ENCODE results near the gene CLEC7A. TPM values are rescaled to one million over a fixed set of nuclear protein-coding genes. Genes with fewer than 3 reads are reported as not detected.
A peak's percentile ranks its signal among the peaks of the same experiment; 100 is the strongest.

The CLEC7A gene
- total RNA-seq, 2 donors from 2014 or later: 5.7 TPM; not detected in 1

DNA sequence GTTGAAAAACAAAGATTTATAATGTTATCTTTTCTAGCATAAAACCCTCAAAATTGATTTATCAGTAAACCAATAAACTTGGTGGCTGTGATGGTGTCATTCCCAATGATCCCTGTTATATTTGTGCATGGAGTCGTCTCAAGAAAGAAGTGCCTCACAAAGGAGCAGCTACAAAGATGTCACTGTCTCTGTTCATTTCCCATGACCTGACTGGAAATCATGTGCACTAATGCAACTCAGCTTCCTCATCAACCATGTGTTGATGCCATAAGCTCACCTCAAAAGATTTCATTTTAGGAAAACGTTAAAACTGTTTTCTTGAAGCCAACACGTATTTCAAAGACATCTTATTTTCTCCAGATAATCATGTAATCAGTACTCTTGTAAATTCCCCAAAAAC is 60.0 kb downstream of the CLEC7A start:
- ATAC-seq (no peak), DNase-seq (no peak)
- Histone ChIP-seq H3K36me3 (replicated peaks in 1 of 2; ENCODE audit: insufficient read depth in 1 of 2, low read depth in 2 of 2) (no peaks in the 10 kb centered on the region), H3K27me3 (no peaks in the 10 kb centered on the region), H3K4me1 (no peaks in the 10 kb centered on the region), H3K4me3 (no peak overlapping the region), H3K9me3 (no peaks in the 10 kb centered on the region), H3K27ac (no peak overlapping the region)
- 11 to 12% methylated on average over 3 of the region's 3 CpGs for WGBS, 2 donors
- no peak for TF ChIP-seq POLR2A (IDR thresholded peaks at IDR 0.05)
- TF ChIP-seq, protein P1, sequence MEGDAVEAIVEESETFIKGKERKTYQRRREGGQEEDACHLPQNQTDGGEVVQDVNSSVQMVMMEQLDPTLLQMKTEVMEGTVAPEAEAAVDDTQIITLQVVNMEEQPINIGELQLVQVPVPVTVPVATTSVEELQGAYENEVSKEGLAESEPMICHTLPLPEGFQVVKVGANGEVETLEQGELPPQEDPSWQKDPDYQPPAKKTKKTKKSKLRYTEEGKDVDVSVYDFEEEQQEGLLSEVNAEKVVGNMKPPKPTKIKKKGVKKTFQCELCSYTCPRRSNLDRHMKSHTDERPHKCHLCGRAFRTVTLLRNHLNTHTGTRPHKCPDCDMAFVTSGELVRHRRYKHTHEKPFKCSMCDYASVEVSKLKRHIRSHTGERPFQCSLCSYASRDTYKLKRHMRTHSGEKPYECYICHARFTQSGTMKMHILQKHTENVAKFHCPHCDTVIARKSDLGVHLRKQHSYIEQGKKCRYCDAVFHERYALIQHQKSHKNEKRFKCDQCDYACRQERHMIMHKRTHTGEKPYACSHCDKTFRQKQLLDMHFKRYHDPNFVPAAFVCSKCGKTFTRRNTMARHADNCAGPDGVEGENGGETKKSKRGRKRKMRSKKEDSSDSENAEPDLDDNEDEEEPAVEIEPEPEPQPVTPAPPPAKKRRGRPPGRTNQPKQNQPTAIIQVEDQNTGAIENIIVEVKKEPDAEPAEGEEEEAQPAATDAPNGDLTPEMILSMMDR (IDR thresholded peaks at IDR 0.05): no peak
- intact Hi-C loops (cut with DNase I): no loop called here

DNA sequence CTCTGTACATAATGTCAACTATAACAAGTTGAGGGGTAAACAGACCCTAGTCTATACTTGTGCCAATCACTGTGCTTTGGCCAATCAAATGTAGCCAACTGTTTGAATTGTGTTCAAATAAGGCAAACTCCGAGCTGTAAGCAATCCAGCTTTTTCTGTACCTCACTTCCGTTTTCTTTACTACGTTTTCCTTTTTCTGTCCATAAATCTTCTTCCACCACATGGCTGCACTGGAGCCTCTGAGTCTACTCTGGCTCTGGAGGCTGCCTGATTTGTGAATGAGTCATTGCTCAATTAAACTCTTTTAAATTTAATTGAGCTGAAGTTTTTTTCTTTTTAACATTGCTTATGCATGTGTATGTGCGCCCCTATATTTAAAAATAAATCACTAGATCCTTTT is 60.9 kb downstream of the CLEC7A start:
- DNase-seq: peak in 1 of 4 donors; percentile 32
- 52 to 53% methylated on average over 4 of the region's 4 CpGs for WGBS, 2 donors
- Histone ChIP-seq H3K4me3 (no peak overlapping the region), H3K4me1 (no peaks in the 10 kb centered on the region), H3K27ac (peak overlapping the region in 2 of 4 donors; percentile 23 to 46), H3K36me3 (replicated peaks in 1 of 2; ENCODE audit: insufficient read depth in 1 of 2, low read depth in 2 of 2) (no peaks in the 10 kb centered on the region), H3K27me3 (no peaks in the 10 kb centered on the region), H3K9me3 (no peaks in the 10 kb centered on the region)
- no peak for ATAC-seq
- no peak for TF ChIP-seq POLR2A (IDR thresholded peaks at IDR 0.05)
- TF ChIP-seq, protein P1 (IDR thresholded peaks at IDR 0.05): no peak
- intact Hi-C loops (cut with DNase I): no loop called here

DNA sequence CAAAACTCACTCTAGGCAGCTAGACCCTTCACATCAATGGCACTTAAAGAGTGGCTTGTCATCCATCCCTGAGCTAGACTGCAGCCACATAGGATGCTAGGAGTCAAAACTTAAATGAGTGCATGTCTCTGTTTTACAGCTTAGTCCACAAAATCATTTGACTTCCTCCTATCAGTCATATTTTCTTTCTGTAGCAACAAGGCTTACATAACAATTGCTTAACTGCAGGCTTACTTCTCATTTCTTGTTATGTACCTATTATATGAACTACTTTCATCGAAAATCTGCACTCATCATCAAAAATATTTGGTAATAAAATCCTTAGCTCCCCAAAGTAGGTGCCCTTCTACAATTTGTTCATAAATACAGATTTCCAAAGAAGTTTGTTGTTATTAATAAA is 61.4 kb downstream of the CLEC7A start:
- no peaks in the 10 kb centered on the region for H3K27me3 ChIP-seq
- TF ChIP-seq POLR2A (IDR thresholded peaks at IDR 0.05): no peak
- TF ChIP-seq, protein P1 (IDR thresholded peaks at IDR 0.05): no peak
- 31 to 56% methylated on average over 1 of the region's 1 CpG for WGBS, 2 donors
- H3K4me3 ChIP-seq: no peak overlapping the region
- no peaks in the 10 kb centered on the region for H3K9me3 ChIP-seq
- no peaks in the 10 kb centered on the region for H3K36me3 ChIP-seq (replicated peaks in 1 of 2; ENCODE audit: insufficient read depth in 1 of 2, low read depth in 2 of 2)
- intact Hi-C loops (cut with DNase I): no loop called here
- ATAC-seq (no peak), DNase-seq (no peak)
- no peaks in the 10 kb centered on the region for H3K4me1 ChIP-seq
- peak overlapping the region in 2 of 4 donors; percentile 35 to 46 for H3K27ac ChIP-seq

DNA sequence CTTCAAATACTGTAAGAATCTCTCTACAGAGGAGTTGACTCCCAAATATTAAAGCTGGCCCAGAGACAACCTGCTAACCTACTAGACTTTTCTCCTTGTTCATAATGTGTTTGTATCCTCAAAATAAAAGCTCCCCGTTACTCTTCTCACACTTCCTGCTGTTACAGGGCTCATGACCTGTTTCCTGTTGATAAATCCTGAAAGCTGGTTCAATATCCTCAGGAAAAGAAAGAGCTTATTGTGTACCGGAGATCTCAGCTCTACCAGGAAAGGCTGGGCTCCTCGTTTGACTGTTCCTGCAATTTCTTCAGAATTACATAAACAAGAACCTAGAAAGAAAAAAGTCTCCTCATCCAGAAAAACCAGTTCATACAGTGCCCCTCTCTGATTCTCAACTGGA is 62.1 kb downstream of the CLEC7A start:
- H3K4me3 ChIP-seq: no peak overlapping the region

DNA sequence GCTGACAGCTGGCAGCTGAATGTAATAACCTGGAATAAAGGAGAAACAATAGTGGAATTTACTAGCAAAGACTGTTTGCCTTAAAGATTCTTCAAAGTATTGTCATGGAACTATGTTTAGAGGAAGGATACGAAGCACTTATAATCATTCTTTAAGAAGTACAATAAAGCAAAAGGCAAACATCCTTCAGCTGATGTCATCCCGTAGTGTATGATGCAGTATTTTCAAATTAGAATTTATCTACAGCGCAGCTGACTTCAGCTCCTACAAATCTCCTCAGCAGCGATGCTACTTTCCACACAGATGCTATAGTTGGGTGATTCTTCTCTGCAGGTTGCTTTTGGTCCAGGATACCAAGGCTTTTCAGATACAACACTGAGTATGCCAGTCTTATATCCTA is 62.7 kb downstream of the CLEC7A start:
- H3K36me3 ChIP-seq (replicated peaks in 1 of 2; ENCODE audit: insufficient read depth in 1 of 2, low read depth in 2 of 2): no peaks in the 10 kb centered on the region
- no peak overlapping the region for H3K4me3 ChIP-seq
- no peaks in the 10 kb centered on the region for H3K4me1 ChIP-seq
- peak overlapping the region in 1 of 4 donors; percentile 46 for H3K27ac ChIP-seq
- no peaks in the 10 kb centered on the region for H3K27me3 ChIP-seq
- H3K9me3 ChIP-seq: no peaks in the 10 kb centered on the region
- intact Hi-C loops (cut with DNase I): no loop called here
- DNase-seq: no peak
- no peak for ATAC-seq
- 63 to 69% methylated on average over 4 of the region's 4 CpGs for WGBS, 2 donors
- TF ChIP-seq, protein P1 (IDR thresholded peaks at IDR 0.05): no peak
- no peak for TF ChIP-seq POLR2A (IDR thresholded peaks at IDR 0.05)

More for the DNA sequence above, 62.1 kb downstream of the CLEC7A start:
- no peaks in the 10 kb centered on the region for H3K27me3 ChIP-seq
- H3K36me3 ChIP-seq (replicated peaks in 1 of 2; ENCODE audit: insufficient read depth in 1 of 2, low read depth in 2 of 2): no peaks in the 10 kb centered on the region
- WGBS, 2 donors: 6 to 12% methylated on average over 3 of the region's 3 CpGs
- no peak for DNase-seq
- peak; percentile 65 for ATAC-seq
- H3K27ac ChIP-seq: peak overlapping the region in 3 of 4 donors; percentile 9 to 46 (median 35)
- TF ChIP-seq POLR2A (IDR thresholded peaks at IDR 0.05): no peak
- TF ChIP-seq, protein P1 (IDR thresholded peaks at IDR 0.05): no peak
- no peaks in the 10 kb centered on the region for H3K9me3 ChIP-seq
- no peaks in the 10 kb centered on the region for H3K4me1 ChIP-seq
- intact Hi-C loops (cut with DNase I): no loop called here
